IPS DF 6.9 (cell line): Measurements from ENCODE around the gene RAB27B.

Source experiments
- DNase-seq: peaks from one replicate; pipeline ENCODE4 v3.0.0-alpha.2; 2013; ENCODE audit warnings: low read depth, low spot score
- H3K27ac ChIP-seq: one replicate; pipeline ENCODE4 v1.5.1; 2013; ENCODE audit warnings: low read length, control low read depth
- H3K27me3 ChIP-seq: 2 replicates; pipeline ENCODE4 v1.6.1; 2013; ENCODE audit warnings: mild to moderate bottlenecking, low read length; ENCODE audit not compliant: control insufficient read depth, insufficient read depth
- H3K36me3 ChIP-seq: 2 replicates; pipeline ENCODE4 v1.6.1; 2013; ENCODE audit warnings: low read length; ENCODE audit not compliant: control insufficient read depth, insufficient read depth
- H3K4me1 ChIP-seq: 2 replicates; pipeline ENCODE4 v1.6.1; 2013; ENCODE audit warnings: low read length; ENCODE audit not compliant: control insufficient read depth, insufficient read depth
- H3K4me3 ChIP-seq: 2 replicates; pipeline ENCODE4 v1.5.1; 2013; ENCODE audit warnings: mild to moderate bottlenecking, low read length
- H3K9me3 ChIP-seq: 2 replicates; pipeline ENCODE4 v1.6.1; 2013; ENCODE audit warnings: low read length, inconsistent platforms; ENCODE audit not compliant: control insufficient read depth, insufficient read depth
- WGBS: extraction: QIAGEN DNeasy Blood & Tissue Kit; methylation state at CpG from one replicate; pipeline ENCODE4 v1.1.7; 2013; ENCODE audit warnings: mixed read lengths, missing lambda C conversion rate; ENCODE audit not compliant: insufficient read length, insufficient coverage; 5-methylcytosine and 5-hydroxymethylcytosine counted together

RAB27B gene

DNA sequence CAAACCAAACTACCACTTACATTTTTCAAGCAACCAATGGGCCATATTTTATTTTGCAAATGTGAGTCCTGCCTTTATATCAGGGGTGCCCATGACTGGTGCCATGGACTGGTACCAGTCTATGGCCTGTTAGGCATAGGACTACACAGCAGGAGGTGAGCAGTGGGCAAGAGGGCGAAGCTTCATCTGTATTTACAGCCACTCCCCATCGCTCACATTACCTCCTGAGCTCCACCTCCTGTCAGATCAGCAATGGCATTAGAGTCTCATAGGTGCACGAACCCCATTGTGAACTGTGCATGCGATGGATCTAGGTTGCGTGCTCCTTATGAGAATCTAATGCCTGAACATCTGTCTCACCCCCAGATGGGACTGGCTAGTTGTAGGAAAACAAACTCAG is 77.4 kb downstream of the RAB27B start:
- Histone ChIP-seq H3K36me3 (no peaks in the 10 kb centered on the region), H3K27ac (no peak overlapping the region), H3K9me3 (no peaks in the 10 kb centered on the region), H3K4me1 (no peaks in the 10 kb centered on the region), H3K4me3 (no peak overlapping the region), H3K27me3 (no peaks in the 10 kb centered on the region)
- no CpG with 5 or more reads among the region's 5 CpGs for WGBS
- DNase-seq = no peak

DNA sequence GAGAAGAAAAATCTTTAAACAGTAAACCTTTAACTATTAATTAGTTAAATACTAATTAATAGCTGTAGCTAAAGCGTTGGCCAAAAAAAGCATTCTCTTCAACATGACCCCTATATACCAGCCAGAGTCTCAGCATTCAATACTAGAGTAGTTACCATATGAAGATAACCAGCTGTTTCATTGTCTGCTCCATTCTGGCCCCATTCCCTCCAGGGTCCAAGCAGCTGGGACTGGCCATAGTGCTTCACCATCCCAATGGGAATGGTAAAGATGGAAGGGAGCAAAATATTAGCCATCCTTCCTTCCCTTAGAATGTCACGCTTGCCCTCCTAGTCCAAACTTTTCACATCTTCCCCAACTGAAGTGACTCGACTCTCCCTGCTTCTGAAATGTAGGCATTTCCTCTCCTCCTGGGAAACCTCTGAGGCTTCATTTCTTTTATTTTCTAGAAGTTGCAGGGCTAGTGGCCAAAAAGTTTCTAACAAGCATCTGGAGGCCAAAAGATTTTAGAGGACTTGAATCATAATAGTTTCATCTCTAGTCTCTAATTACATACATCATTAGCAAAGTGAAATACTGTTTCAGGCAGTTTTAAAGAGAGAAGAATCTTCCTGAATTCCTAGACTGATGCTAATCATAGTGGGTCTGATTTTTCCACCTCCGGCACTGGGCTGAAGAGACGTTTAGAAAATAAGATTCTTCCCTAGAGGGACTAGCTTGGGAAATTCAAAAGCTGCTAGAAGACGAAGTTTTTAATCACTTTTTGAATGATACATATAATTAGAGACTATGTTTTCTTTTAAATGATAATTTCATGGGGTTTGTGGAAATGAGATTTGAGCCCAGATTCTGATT is 78.3 kb downstream of the RAB27B start:
- no CpG with 5 or more reads among the region's 6 CpGs for WGBS
- Histone ChIP-seq H3K27ac (no peak overlapping the region), H3K4me3 (no peak overlapping the region), H3K9me3 (no peaks in the 10 kb centered on the region), H3K27me3 (no peaks in the 10 kb centered on the region), H3K4me1 (no peaks in the 10 kb centered on the region), H3K36me3 (no peaks in the 10 kb centered on the region)
- no peak for DNase-seq

DNA sequence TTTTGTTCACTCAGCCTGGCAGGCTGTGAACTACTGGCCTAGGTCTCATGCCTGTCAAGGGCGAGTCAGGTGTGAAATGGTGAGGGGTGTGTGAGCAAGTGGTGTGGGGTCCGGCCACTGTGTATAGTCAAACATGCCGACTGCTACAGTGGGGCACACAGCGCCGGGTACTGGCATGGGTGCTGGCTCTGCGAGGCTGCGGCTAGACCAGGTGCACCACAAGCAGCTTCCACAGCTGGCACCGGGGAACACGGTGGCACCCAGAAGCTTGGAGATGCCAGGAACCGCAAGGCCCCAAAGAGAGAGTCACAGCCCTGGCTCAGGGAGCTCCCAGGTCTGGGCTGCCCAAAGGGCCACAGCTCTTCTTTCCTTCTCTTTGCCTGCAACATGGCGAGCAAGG is 81.3 kb downstream of the RAB27B start:
- WGBS = no CpG with 5 or more reads among the region's 11 CpGs
- no peak for DNase-seq
- no peak overlapping the region for H3K4me3 ChIP-seq
- no peaks in the 10 kb centered on the region for H3K4me1 ChIP-seq
- H3K9me3 ChIP-seq = no peaks in the 10 kb centered on the region
- no peak overlapping the region for H3K27ac ChIP-seq
- no peaks in the 10 kb centered on the region for H3K36me3 ChIP-seq
- no peaks in the 10 kb centered on the region for H3K27me3 ChIP-seq

DNA sequence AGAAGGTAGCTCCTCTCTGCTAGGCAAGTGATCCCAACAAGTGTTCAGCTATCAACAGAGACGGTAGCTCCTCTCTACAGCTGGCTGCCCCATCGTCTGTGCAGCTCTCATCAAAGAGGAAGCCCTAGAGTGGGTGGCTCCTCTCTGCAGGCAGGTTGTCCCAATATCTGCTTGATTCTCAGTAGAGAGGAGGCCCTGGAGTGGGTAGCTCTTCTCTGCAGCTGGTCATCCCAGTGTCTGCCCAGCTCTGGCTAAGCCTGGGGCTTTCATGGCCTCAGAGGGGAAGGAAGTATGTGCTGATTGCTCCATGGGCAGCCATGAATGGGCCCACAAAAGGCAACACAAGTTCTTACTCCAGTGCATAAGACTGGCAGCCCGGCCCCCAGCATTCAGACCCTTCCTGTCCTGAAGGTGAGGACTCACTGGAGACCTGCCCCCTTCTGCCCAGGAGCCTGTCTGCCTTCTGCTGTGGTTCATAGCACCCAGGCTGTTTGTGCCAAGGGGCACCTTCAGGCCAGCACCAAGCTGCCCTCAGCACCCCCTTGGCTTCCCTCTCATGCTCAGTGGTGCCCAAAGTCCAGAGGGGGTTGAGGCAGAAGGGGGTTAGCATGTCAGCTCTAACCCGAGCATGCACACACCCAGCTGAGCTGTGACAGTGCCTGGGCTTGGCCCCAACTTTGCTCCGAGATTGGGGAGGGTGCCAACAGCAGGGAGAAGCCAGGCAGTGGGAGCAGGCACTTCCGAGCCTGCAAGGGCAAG is 82.1 kb downstream of the RAB27B start:
- no CpG with 5 or more reads among the region's 6 CpGs for WGBS
- Histone ChIP-seq H3K9me3 (no peaks in the 10 kb centered on the region), H3K27ac (no peak overlapping the region), H3K36me3 (no peaks in the 10 kb centered on the region), H3K4me1 (no peaks in the 10 kb centered on the region), H3K27me3 (no peaks in the 10 kb centered on the region), H3K4me3 (no peak overlapping the region)
- DNase-seq = no peak

DNA sequence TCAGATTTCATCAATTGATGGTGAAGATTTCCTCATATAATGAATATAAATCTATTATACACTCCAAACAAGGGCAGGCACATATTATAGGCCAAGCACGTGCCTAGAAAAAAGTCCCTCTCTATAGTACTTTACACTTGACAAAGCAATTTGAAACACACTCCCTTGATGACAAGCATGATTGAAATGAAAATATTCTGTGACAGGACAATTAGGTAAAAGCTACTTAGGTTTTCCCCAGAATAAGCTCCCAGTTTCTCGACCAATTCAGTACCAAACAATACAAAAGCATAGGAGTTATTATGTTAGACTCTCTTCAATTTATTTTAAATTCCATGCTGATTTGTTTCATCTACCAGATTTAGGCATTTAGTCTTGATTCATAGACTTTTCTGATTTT is 83.3 kb downstream of the RAB27B start:
- no peak for DNase-seq
- Histone ChIP-seq H3K4me1 (no peaks in the 10 kb centered on the region), H3K27me3 (no peaks in the 10 kb centered on the region), H3K27ac (no peak overlapping the region), H3K4me3 (no peak overlapping the region), H3K36me3 (no peaks in the 10 kb centered on the region), H3K9me3 (no peaks in the 10 kb centered on the region)
- WGBS = no CpG with 5 or more reads among the region's 2 CpGs

DNA sequence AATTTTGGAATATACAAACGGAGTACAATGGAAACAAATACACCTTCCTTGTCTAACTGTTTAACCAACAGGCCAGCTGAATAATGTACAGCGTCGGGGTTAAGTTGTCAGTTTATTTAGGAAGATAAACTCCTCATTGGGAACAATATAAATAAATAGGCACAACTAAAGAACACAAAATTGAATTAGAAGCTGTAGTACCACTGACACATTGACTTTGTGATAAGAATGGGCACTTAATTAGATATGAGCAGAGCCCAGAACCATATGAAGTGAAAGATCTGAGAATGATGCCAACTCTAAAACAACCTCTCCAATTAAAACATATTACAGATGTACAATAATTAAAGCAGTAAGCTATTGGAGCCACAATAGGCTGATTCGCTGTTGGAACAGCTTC is 86.5 kb downstream of the RAB27B start:
- no peak overlapping the region for H3K4me3 ChIP-seq
- H3K4me1 ChIP-seq = no peaks in the 10 kb centered on the region
- no peaks in the 10 kb centered on the region for H3K9me3 ChIP-seq
- no peaks in the 10 kb centered on the region for H3K36me3 ChIP-seq
- no peak overlapping the region for H3K27ac ChIP-seq
- H3K27me3 ChIP-seq = no peaks in the 10 kb centered on the region
- WGBS = no CpG with 5 or more reads among the region's 4 CpGs
- DNase-seq = no peak

DNA sequence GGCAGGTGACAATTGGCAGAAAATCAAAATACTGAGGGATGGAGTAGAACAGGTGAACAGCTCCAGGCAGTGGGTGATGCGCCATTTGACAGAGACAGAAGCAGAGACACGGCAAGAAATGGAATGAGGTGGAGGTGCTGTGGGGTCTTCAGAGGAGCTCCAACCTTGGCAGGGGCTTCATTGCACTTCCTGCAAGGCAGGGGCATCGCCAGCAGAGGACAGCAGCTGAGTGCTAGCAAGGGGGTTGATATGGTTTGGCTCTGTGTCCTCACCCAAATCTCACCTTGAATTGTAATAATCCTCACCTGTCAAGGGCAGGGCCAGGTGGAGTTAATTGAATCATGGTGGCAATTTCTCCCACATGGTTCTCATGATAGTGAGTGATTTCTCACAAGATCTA is 88.2 kb downstream of the RAB27B start:
- no peak overlapping the region for H3K27ac ChIP-seq
- H3K4me3 ChIP-seq = no peak overlapping the region
- DNase-seq = no peak
- no CpG with 5 or more reads among the region's 3 CpGs for WGBS
- H3K9me3 ChIP-seq = no peaks in the 10 kb centered on the region
- no peaks in the 10 kb centered on the region for H3K27me3 ChIP-seq
- H3K36me3 ChIP-seq = no peaks in the 10 kb centered on the region
- H3K4me1 ChIP-seq = no peaks in the 10 kb centered on the region

DNA sequence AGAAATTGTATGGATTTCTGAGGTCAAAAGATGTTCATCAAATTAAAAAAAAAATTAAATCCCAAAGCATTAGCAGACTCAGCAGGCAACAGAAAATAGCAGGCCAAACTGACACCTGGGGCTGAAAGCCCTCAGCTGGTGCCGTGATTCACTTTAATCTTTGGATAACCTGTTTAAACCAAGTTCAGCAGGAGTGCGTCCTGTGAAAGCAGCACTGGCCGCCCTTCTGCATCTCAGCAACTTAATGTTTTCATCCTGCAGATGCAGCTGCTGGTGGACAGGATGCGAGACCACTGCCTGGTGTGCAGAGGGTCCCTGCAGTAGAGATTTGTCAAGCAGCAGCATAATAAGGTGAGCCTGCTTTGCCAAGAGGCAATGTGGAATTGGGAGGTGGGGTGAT is 89.8 kb downstream of the RAB27B start:
- Histone ChIP-seq H3K9me3 (no peaks in the 10 kb centered on the region), H3K27me3 (no peaks in the 10 kb centered on the region), H3K4me1 (no peaks in the 10 kb centered on the region), H3K27ac (no peak overlapping the region), H3K36me3 (no peaks in the 10 kb centered on the region), H3K4me3 (no peak overlapping the region)
- no CpG with 5 or more reads among the region's 4 CpGs for WGBS
- DNase-seq = no peak

DNA sequence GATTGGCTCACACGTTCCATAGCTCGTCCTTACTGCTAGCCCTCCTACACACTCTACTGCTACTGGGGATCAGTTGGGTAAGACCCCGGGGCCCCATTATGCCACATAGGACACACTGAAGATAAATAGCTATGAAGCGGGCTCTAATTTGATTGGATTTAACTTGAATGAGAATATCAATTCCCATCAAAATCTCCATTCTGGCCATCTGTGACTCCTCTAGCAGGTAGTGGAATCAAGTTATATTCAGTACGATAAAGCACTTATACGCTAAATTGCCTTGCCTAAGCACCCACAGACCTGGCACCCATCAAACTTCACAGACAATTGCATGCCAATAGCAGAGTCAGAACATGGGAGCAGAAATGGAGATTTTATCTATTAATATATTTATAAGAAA is 91.1 kb downstream of the RAB27B start:
- Histone ChIP-seq H3K27me3 (no peaks in the 10 kb centered on the region), H3K4me1 (no peaks in the 10 kb centered on the region), H3K9me3 (no peaks in the 10 kb centered on the region), H3K27ac (no peak overlapping the region), H3K36me3 (no peaks in the 10 kb centered on the region), H3K4me3 (no peak overlapping the region)
- no peak for DNase-seq
- no CpG with 5 or more reads among the region's 6 CpGs for WGBS

DNA sequence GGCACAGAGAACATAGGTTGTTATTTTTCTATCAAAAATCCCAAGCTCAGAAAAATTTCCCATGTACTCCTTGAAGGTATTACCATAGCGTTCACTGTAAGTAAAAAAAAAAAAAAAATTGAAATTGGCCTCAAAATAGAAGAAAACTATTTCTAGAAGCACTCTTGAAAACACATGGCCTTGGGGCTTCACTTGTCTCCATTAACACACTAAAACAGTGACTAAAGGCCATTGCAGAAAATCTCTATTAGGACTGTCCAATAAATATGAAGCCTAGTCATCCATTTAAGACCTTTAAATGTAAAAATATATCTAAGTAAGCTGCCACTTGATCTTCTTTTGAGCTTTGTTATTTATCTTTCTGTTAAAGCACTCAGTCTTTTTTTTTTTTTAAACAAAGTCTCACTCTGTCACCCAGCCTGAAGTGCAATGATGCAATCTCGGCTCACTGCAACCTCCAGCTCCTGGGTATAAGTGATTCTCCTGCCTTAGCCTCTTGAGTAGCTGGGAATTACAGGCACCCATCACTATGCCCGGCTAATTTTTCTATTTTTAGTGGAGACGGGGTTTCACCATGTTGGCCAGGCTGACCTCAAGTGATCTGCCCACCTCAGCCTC is 95.2 kb downstream of the RAB27B start:
- Histone ChIP-seq H3K4me3 (no peak overlapping the region), H3K27me3 (no peaks in the 10 kb centered on the region), H3K4me1 (no peaks in the 10 kb centered on the region), H3K36me3 (no peaks in the 10 kb centered on the region), H3K27ac (no peak overlapping the region), H3K9me3 (no peaks in the 10 kb centered on the region)
- no CpG with 5 or more reads among the region's 4 CpGs for WGBS
- DNase-seq = no peak
